Endothelial cell of umbilical vein (primary cell): ENCODE results near the gene CAT.

Source experiments
- GATA2 ChIP-seq: IDR thresholded peaks from 2 replicates; pipeline ENCODE4 v1.7.0; 2011; ENCODE audit warnings: low read depth, mild to moderate bottlenecking, moderate library complexity, mixed read lengths, low read length; ENCODE audit not compliant: insufficient read length, insufficient read depth
- POLR2A ChIP-seq: IDR thresholded peaks from 2 replicates; pipeline ENCODE4 v1.6.1; 2012; ENCODE audit warnings: low read depth, mild to moderate bottlenecking, control low read depth, low read length
- TF ChIP-seq, protein P1 (sequence below), 2 donors: IDR thresholded peaks; 1 replicate in 1 of 2; 2 replicates in 1 of 2; pipeline ENCODE4 v1.5.1; 2011; ENCODE audit warnings: low read length in 2 of 2, mild to moderate bottlenecking in 2 of 2, moderate library complexity in 2 of 2, control low read depth in 1 of 2, inconsistent platforms in 1 of 2, low read depth in 1 of 2; ENCODE audit not compliant: insufficient read depth in 1 of 2; ENCODE audit errors: extremely low read depth in 1 of 2

DNA sequence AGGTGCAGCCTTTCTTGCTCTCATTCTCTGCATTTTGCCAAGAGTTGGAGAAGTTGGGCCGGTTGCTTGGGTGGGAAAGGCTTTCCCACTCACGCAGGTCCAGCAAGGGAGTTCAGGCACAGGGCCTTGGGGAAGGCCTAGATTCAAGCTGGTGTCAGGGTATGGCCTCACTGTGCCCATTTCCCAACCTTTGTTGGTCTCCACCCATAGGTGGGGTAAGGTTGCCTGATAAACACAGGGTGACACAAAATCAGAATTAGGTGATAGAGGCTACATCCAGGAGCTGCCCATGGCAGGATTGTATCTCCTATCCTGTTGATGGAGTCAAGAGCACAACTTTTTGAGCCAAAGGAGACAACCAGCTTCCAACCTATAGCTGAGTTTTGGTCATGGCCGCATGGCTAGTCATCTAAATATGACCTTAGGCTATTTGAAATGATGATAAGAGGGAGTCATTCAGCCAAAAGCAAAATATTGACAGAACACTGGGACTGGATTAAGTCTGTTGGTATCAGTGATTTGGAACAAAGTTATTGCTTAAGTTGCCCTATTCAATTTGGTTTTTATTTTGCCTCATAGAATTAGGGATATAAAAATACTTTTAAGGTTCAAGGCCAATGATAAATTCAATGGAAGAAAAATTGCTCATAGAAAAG, 20.9 kb downstream of the CAT start:
- TF ChIP-seq GATA2 (no peak), POLR2A (no peak)
- TF ChIP-seq, protein P1, sequence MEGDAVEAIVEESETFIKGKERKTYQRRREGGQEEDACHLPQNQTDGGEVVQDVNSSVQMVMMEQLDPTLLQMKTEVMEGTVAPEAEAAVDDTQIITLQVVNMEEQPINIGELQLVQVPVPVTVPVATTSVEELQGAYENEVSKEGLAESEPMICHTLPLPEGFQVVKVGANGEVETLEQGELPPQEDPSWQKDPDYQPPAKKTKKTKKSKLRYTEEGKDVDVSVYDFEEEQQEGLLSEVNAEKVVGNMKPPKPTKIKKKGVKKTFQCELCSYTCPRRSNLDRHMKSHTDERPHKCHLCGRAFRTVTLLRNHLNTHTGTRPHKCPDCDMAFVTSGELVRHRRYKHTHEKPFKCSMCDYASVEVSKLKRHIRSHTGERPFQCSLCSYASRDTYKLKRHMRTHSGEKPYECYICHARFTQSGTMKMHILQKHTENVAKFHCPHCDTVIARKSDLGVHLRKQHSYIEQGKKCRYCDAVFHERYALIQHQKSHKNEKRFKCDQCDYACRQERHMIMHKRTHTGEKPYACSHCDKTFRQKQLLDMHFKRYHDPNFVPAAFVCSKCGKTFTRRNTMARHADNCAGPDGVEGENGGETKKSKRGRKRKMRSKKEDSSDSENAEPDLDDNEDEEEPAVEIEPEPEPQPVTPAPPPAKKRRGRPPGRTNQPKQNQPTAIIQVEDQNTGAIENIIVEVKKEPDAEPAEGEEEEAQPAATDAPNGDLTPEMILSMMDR (IDR thresholded peaks at IDR 0.05; ENCODE audit: extremely low read depth in 1 of 2, insufficient read depth in 1 of 2, low read depth in 1 of 2, low read length in 2 of 2) = no peak
